Measurements from ENCODE around the gene BMP2K.

BMP2K gene

GRCh38 chr4:78910612-78911011, 134.5 kb downstream of the BMP2K start:
- no peak overlapping the region for H2AFZ ChIP-seq (ENCODE audit: low read length)
- TF ChIP-seq CTCF (conservative IDR thresholded peaks at IDR 0.05; ENCODE audit: low read length) (no peak), EZH2phosphoT487 (IDR thresholded peaks at IDR 0.05; ENCODE audit: borderline replicate concordance) (no peak)
- no peak overlapping the region for H3K9ac ChIP-seq (ENCODE audit: low read depth, low read length, poor library complexity, severe bottlenecking)
- H3K4me2 ChIP-seq (ENCODE audit: low read depth, low read length, poor library complexity, severe bottlenecking): no peak overlapping the region
- no peaks in the 10 kb centered on the region for H3F3A ChIP-seq (ENCODE audit: low read depth)
- H3K9me2 ChIP-seq (replicated peaks; ENCODE audit: low read depth, low read length): no peaks in the 10 kb centered on the region
- no peaks in the 10 kb centered on the region for H3K79me2 ChIP-seq (ENCODE audit: insufficient read depth, low read length)
- no peaks in the 10 kb centered on the region for H3K4me1 ChIP-seq (ENCODE audit: insufficient read depth, low read length, poor library complexity, severe bottlenecking)
- H3K4me3 ChIP-seq (ENCODE audit: low read length, poor library complexity, severe bottlenecking): no peak overlapping the region
- H3K36me3 ChIP-seq (ENCODE audit: insufficient read depth, low read length): peaks cover 40% of the 10 kb centered on the region; the same call in 1 of the 2 replicates
- no peaks in the 10 kb centered on the region for H3K27me3 ChIP-seq (ENCODE audit: insufficient read depth, low read length, poor library complexity, severe bottlenecking)
- H4K20me1 ChIP-seq (ENCODE audit: insufficient read depth, low read length, poor library complexity, severe bottlenecking): no peaks in the 10 kb centered on the region
- no peaks in the 10 kb centered on the region for H3K9me3 ChIP-seq (ENCODE audit: insufficient read depth, low read depth, low read length)

GRCh38 chr4:78922207-78922606, 146.1 kb downstream of the BMP2K start:
- H3K79me2 ChIP-seq (ENCODE audit: insufficient read depth, low read length): no peaks in the 10 kb centered on the region
- H3K27me3 ChIP-seq (ENCODE audit: insufficient read depth, low read length, poor library complexity, severe bottlenecking): no peaks in the 10 kb centered on the region
- TF ChIP-seq EZH2phosphoT487 (IDR thresholded peaks at IDR 0.05; ENCODE audit: borderline replicate concordance) (no peak), CTCF (conservative IDR thresholded peaks at IDR 0.05; ENCODE audit: low read length) (no peak)
- H2AFZ ChIP-seq (ENCODE audit: low read length): no peak overlapping the region
- H3F3A ChIP-seq (ENCODE audit: low read depth): no peaks in the 10 kb centered on the region
- no peak overlapping the region for H3K4me2 ChIP-seq (ENCODE audit: low read depth, low read length, poor library complexity, severe bottlenecking)
- no peak overlapping the region for H3K4me3 ChIP-seq (ENCODE audit: low read length, poor library complexity, severe bottlenecking)
- no peak overlapping the region for H3K9ac ChIP-seq (ENCODE audit: low read depth, low read length, poor library complexity, severe bottlenecking)
- peaks cover 50% of the 10 kb centered on the region; the same call in 1 of the 2 replicates for H3K36me3 ChIP-seq (ENCODE audit: insufficient read depth, low read length)
- peaks cover 8% of the 10 kb centered on the region for H3K4me1 ChIP-seq (ENCODE audit: insufficient read depth, low read length, poor library complexity, severe bottlenecking)
- no peaks in the 10 kb centered on the region for H4K20me1 ChIP-seq (ENCODE audit: insufficient read depth, low read length, poor library complexity, severe bottlenecking)
- no peaks in the 10 kb centered on the region for H3K9me2 ChIP-seq (replicated peaks; ENCODE audit: low read depth, low read length)
- H3K9me3 ChIP-seq (ENCODE audit: insufficient read depth, low read depth, low read length): no peaks in the 10 kb centered on the region

GRCh38 chr4:78923464-78924312, 147.5 kb downstream of the BMP2K start:
- peaks cover 44% of the 10 kb centered on the region; the same call in 1 of the 2 replicates for H3K36me3 ChIP-seq (ENCODE audit: insufficient read depth, low read length)
- TF ChIP-seq CTCF (conservative IDR thresholded peaks at IDR 0.05; ENCODE audit: low read length): peak; percentile 59
- no peak for TF ChIP-seq EZH2phosphoT487 (IDR thresholded peaks at IDR 0.05; ENCODE audit: borderline replicate concordance)
- peaks cover 19% of the 10 kb centered on the region for H3K4me1 ChIP-seq (ENCODE audit: insufficient read depth, low read length, poor library complexity, severe bottlenecking)
- H4K20me1 ChIP-seq (ENCODE audit: insufficient read depth, low read length, poor library complexity, severe bottlenecking): no peaks in the 10 kb centered on the region
- no peaks in the 10 kb centered on the region for H3K9me2 ChIP-seq (replicated peaks; ENCODE audit: low read depth, low read length)
- H3K4me3 ChIP-seq (ENCODE audit: low read length, poor library complexity, severe bottlenecking): peak overlapping the region; percentile 37
- no peak overlapping the region for H3K9ac ChIP-seq (ENCODE audit: low read depth, low read length, poor library complexity, severe bottlenecking)
- no peaks in the 10 kb centered on the region for H3F3A ChIP-seq (ENCODE audit: low read depth)
- no peaks in the 10 kb centered on the region for H3K27me3 ChIP-seq (ENCODE audit: insufficient read depth, low read length, poor library complexity, severe bottlenecking)
- no peaks in the 10 kb centered on the region for H3K79me2 ChIP-seq (ENCODE audit: insufficient read depth, low read length)
- H3K9me3 ChIP-seq (ENCODE audit: insufficient read depth, low read depth, low read length): no peaks in the 10 kb centered on the region
- peak overlapping the region; percentile 52 for H3K4me2 ChIP-seq (ENCODE audit: low read depth, low read length, poor library complexity, severe bottlenecking)
- H2AFZ ChIP-seq (ENCODE audit: low read length): no peak overlapping the region

Data from Loucy (cell line).